ENCODE results near the gene SLC38A9.
"Not testable (repeated sequence)": the region's sequence is repeated elsewhere in the genome, so short reads cannot be mapped to it uniquely, and the experiment has no call there.

The SLC38A9 gene

DNA sequence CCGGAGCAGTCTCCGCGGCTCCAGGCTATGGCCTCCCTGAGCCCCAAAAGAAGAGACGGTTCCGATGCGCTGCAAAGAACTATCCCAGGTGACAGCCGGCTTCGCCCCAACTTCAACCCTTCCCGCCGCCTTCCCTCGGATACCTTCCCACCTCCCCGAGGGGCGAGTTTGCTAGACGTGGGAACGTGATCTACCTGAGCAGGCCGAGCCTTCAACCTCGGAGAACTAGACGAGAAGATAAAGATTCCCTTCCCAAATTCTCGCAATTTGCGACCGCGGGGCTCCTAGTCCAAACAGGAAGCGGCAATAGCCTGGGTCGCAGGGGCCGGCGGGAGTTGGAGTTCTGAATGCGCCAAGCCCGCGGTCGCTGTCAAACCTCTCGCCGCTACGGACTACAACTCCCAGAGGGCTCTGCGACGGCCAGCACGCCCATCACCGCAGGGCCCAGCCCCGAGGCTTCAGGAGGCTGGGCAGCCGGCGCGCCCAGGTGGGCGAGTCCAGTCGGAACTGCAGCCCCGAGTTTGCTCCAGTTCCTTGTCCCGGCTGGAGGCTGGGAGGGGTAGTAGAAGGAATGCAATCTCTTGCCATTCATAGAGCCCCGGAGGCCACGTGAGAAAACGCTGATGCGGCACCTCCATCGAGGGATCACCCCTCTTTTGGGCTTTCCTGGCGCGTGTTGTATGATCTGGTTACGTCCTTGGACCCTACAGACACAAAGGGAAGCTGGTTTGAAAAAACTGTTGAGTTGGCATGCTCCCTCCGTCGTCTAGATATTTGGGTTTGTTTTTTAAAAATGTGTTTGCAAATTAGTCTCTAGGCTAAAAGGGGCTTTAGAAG, at the start of gene SLC38A9:
SLC38A9 (minus strand) TSS at position 302 of the 837 bp plus-strand sequence. CDS start 14,366 bp downstream, outside the sequence.
- peak; percentile 93 for DNase-seq

- DNase-seq = not testable (repeated sequence)
Observed at GRCh38 chr5:55761721-55762120, 49.6 kb upstream of the SLC38A9 start.

DNA sequence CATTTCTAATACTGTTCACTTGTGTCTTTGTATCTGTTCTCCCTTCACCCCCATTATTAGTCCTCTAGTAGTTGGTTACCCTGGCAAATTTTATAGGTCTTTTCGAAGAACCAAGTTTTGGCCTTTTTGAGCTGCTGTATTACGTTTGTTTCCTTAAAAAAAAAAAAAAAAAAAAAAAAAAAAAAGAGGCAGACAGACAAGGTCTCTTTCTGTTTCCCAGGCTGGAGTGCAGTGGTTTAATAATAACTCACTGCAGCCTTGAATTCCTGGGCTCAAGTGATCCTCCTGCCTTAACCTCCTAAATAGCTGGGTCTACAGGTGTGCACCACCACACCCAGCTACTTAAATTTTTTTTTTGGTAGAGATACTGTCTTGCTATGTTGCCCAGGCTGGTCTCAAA, 46.6 kb upstream of the SLC38A9 start:
- DNase-seq = no peak

DNA sequence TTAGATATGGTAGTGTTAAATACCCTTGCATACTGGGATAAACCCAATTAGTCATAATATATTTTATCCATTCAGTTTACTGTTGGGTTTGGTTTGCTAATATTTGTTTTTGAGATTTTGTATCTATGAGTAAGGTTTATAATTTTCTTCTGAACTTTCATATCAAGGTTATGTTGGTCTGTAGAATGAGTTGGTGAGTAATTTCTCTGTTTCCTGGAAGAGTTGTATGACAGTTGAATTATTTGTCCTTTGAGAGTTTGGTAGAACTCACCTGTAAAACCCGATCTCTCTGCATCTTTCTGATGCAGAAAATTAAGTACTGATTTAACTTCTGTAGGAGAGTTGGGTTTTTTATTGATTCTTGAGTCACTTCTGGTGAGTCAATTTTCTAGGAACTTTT, 46.1 kb upstream of the SLC38A9 start:
- DNase-seq = no peak

DNA sequence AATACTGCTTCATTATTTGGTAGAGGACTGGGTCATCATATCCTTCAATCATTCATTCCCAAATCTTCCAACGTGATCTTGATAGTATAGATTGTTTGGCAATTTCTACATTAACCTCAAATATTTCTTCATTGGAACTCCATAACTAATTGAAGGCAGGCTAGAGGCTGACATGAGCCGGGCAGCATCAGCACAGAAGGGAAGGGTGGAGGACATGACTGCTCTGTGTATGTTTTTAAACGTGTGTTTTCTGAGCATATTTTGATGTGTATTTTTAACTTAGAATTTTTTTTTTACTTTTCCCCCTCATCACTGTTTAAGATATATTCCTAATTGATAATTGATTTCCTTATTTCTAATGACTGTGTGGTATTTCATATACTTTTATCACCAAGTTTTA, 38.4 kb upstream of the SLC38A9 start:
- DNase-seq = no peak

- no peak for DNase-seq
Observed at GRCh38 chr5:55750063-55750462, 37.9 kb upstream of the SLC38A9 start.

- DNase-seq = no peak
Observed at GRCh38 chr5:55749387-55749786, 37.3 kb upstream of the SLC38A9 start.

- no peak for DNase-seq
Observed at GRCh38 chr5:55747778-55748318, 35.7 kb upstream of the SLC38A9 start.

- no peak for DNase-seq
Observed at GRCh38 chr5:55742778-55743177, 30.7 kb upstream of the SLC38A9 start.

DNA sequence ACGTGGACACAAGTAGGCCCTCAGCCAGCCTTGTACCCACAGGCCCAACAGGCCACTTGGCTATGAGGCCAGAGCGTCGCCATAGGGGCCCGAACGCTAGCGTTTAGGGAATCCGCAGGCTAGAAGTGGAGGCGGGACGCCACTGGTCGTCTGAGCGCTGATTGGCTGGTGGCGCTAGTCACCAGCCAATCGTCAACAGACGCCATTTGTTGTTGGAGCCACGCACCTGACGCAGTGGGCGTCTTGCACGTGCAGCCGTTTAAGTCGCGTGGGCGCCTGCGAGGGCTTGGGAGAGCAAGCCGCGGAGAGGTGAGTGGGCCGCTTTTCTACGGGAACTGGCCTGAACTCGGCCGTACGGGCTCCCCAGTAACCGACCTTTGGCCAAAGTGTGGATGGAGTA, 25.7 kb upstream of the SLC38A9 start, which contains the start of gene DDX4:
DDX4 (plus strand) TSS at position 269 of the 400 bp plus-strand sequence. CDS start 903 bp downstream, outside the sequence.
- no peak for DNase-seq

GRCh38 chr5:55734658-55735057, 22.5 kb upstream of the SLC38A9 start:
- no peak for DNase-seq

- no peak for DNase-seq
Observed at GRCh38 chr5:55732585-55732984, 20.5 kb upstream of the SLC38A9 start.

DNA sequence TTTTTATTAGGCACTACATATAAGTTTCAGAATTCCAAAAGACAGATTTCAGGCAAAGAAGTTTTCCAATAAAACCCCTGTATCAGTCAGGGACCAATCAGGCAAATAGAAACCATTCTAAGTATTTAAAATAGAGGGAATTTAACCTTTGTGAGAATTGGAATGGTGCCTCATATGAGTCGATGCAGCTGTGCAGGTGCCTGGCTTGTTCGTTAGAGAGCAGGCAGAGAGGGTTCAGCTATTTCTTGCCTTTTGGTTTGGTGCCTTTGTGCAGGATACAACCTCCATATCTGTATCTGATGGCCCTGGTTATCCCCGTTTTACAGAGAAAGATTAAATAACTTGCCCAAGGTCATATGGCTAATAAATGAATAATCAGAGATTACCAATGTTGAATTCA, 19.7 kb upstream of the SLC38A9 start:
- DNase-seq = no peak

DNA sequence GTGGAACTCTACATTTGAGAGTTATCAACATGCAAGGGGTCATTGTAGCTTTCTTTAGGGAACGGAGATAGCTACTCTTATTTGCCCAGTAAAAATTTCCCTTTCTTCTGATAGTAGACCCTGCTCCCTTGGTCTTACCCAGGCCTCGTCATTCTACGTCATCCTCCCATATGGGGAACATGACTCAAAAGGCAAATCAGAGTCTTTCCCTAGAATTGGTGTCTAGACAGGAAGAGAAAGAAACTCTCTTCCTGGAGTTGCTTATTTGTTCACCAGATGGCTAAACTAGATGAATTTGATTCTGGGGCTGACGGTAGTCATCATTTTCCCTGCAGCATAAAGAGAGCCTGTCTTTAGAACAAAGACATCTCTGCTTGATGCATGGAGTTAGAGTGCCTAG, 12.2 kb upstream of the SLC38A9 start:
- DNase-seq = no peak

DNA sequence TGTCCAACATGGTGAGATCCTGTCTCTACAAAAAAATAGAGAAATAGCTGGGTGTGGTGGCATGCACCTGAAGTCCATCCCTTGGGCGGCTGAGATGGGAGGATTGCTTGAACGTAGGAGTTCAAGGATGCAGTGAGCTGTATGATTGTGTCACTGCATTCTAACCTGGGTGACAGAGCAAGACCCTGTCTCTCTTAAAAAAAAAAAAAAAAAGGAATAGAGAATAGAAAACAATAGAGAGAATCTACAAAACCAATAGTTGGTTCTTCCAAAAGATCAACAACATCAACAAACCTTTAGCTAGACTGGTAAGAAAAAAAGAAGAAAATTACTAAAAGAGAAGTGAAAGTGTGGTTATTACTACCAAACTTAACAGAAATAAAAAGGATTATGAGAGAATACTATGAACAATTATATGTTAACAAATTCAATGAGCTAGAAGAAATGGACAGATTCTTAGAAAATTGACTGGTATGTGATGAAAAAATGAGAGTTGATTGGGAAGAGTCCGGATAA, 8.1 kb upstream of the SLC38A9 start:
- no peak for DNase-seq

- DNase-seq = not testable (repeated sequence)
Observed at GRCh38 chr5:55719026-55719425, 6.9 kb upstream of the SLC38A9 start.

DNA sequence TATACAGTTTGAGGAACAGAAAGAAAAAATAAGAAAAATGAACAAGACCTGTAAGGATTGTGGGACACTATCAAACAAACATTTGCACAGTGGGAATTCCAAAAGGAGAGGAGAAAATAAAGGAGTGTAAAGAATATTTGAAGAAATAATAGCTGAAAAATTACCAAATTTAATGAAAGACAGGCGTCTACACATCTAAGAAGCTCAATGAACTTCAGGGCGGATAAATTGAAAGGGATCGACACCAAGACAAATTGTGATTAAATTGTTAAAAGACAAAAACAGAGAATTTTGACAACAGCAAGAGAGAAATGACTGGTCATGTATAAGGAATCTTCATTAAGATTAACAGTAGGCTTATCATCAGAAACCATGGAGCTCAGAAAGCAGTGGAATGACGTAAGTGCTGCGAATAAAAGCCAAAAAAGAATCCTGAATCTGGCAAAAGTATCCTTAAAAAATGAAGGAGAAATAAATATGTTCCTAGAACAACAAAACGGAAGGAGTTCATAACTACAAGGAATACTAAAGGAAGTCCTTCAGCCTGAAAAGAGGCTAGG, 3.5 kb upstream of the SLC38A9 start:
- DNase-seq = no peak

DNA sequence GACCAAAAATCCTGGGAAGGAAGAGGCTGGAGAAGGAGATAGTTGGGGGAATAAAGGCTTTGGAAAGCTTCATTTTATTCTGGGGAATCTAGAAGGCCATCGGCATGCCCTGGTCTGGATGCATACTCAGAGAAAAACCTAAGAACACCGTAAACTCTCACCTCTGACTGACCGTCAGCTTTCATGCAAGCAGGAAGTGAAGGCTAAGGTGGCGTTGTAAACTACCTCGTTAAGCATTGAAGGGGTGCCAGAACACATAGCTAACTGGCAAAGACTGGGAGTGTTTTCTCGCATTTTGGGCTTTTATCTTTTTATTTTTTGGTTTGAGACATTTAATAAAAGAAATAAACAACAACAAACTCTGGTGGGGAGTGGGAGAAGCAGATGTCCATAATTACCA, 2.6 kb upstream of the SLC38A9 start:
- no peak for DNase-seq

DNA sequence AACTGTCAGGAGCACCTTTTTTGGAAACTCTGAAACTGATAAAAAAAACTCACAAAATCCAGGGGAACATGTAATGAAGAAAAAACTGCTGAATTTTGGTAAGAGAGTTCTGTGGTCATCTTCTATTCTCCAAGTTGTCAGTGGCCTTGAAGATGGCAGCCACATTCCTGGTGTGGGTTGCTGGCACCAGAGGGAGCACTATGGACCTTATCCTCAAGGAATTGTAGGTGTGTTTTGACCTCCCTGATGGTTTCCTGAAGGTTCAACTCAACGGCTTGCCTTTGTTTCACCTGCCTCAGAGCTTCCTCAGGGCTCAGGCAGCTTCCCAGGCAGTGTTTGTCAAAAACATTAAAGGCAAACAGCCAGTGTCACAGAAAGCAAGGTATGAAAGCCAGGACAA, 2.2 kb upstream of the SLC38A9 start:
- DNase-seq = no peak

- DNase-seq = no peak
Observed at GRCh38 chr5:55713871-55714270, 1.7 kb upstream of the SLC38A9 start.

DNA sequence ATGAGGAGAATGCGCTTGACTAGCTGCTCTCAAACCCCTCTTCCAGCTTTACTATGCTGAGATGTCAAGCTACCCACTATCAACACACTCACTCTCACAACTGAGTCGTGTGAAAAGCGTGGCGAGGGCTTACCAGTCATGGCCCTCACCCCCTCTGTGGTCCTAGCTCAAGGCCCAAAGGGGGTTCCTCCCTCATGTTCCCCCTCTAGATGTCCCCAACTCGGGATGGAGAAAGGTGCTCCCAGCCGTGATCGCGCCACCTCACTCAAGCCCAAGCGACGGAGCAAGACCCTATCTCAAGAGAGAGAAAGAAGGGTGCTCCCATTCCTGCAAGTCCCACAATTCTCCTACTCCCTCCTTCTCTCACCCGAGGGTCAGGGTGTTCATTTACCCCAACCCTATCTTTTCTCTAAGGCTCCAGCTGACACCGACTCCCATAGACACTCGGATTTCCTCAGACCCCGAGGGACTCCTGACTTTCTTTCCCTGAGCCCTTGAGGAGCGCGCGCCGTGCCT, 559 bp downstream of the SLC38A9 start:
- DNase-seq = no peak

GRCh38 chr5:55708732-55709131, 3.4 kb downstream of the SLC38A9 start:
- no peak for DNase-seq

GRCh38 chr5:55706230-55706629, 5.9 kb downstream of the SLC38A9 start:
- DNase-seq = no peak

Data from stimulated activated CD4-positive, alpha-beta T cell treated with anti-CD3 and anti-CD28 coated beads, Interleukin-4, amount 100 ng/mL, for 24 hours (primary cell).